Stimulated activated CD4-positive, alpha-beta T cell treated with anti-CD3 and anti-CD28 coated beads, Interleukin-12 subunit alpha, Interleukin-12 subunit beta, amount 100 ng/mL, for 24 hours (primary cell): ENCODE data around the gene TRIP12.
"Not testable (repeated sequence)": the region's sequence is repeated elsewhere in the genome, so short reads cannot be mapped to it uniquely, and the experiment has no call there.

Experiments
- DNase-seq, 2 experiments: peaks; one replicate each; pipeline ENCODE4 v3.0.0-alpha.2; 2020; ENCODE audit warnings: low read depth in 2 of 2

TRIP12 gene

DNA sequence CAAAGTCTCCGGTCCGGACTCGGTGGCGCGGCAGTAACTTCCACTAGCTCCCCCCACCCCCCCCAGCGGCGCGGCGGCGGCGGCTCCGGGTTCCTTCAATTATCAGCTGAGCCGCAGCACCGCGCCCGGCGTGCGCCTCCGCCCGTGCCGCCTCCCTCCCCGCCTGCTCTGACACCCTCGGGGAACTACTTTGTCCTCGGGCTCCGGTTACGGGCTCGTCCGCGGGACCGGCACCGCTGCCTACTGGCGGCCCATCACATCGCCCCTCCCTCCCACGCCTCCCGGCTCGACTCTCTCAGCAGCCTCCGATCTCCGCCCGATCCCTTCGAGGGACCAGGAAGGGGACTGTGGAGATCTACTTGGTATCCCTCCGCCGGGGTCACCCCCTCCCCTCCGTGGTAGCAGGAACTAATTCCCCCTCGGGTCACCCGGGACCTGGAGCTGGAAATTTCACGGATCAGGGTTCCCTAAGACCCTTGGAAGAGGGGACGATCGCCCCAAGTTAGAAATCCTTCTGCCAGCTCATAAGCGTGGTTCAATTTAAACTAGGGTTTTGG is at the start of gene TRIP12:
TRIP12 (minus strand) TSS at position 118 of the 557 bp plus-strand sequence. CDS start 41,930 bp downstream, outside the sequence.
- DNase-seq: peak; percentile 77 to 79

DNA sequence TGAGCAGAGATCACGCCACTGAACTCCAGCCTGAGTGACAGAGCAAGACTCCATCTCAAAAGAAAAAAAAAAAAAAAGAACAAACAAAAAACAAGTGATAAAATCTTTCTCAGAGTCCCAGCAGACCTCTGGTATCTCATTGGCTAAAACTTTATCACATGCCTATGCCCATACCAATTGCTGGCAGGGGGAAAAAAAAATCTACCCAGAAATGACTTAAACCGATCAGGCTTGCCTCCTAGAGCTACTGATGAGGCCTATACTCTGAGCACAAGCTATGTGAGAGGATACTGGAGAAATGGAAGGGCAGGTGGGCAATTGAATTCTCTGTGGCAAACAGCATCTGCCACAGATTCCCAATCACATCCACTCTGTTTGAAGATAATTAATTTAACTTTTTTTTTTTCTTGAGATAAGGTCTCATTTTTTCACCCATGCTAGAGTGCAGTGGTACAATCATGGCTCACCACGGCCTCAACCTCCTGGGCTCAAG is 49.5 kb upstream of the TRIP12 start:
- DNase-seq: no peak

DNA sequence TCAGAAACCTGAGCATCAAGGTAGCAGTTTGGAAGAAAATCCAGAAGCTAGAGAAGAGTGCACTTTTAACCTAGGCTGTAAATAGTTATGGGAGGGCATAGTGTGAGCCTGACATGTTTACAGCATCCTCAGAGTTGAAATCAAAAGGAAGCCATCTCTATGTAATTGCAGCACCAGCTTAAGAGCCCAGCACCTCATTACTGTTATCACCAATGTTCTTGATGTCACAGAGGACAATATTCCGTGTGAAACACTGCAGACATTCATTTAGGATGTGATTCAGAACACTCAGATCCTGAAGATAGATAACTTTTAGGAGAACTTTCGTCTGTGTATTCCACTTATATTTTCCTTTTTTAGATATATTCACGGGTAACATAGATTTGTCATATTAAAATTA is 48.6 kb upstream of the TRIP12 start:
- DNase-seq: no peak

DNA sequence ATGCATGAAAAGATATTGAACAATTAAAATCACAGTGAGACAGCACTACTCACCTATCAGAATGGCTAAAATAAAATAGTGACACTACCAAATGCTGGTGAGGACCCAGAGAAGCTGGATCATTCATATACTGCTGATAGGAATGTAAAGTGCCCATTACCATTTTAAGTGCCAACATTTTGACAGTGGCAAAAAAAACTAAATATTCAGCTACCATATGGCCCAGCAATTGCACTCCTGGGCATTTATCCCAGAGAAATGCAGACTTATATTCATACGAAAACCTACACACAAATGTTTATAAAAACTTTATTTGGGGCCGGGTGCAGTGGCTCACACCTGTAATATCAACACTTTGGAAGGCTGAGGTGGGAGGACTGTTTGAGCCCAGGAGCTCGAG is 48.1 kb upstream of the TRIP12 start:
- DNase-seq: no peak

DNA sequence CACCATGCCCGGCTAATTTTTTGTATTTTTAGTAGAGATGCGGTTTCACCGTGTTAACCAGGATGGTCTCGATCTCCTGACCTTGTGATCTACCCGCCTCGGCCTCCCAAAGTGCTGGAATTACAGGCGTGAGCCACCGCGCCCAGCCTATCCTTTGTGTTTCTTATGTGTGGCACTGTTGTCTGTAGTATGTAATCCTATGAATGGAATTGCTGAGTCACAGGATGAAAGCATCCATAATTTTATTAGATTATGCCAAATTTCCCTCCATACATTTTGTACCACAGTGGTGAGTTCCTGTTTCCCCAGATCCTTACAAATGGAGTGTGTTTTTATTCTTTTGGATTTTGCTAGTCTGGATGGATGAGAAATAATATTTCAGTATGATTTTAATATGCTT is 41.8 kb upstream of the TRIP12 start:
- not testable (repeated sequence) for DNase-seq

DNA sequence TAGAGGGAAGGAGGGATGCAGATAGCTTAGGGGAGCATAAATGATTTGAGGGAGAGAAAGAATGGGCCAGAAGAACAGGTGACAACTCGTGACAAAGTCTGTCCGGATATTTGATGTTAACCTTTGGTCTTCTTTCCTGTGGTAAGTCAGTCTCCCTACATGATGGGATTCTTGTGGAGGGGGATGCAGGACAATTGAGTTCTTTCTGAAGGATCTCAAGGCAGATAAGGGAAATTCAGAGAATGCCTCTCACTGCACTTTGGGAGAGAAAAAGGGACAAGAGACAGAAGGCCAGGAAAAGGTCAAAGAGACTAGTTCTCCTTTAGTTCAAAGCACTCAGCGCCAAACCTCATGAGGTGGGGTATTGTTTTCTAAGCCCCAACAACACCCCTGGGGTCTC is 34.7 kb upstream of the TRIP12 start:
- no peak for DNase-seq

DNA sequence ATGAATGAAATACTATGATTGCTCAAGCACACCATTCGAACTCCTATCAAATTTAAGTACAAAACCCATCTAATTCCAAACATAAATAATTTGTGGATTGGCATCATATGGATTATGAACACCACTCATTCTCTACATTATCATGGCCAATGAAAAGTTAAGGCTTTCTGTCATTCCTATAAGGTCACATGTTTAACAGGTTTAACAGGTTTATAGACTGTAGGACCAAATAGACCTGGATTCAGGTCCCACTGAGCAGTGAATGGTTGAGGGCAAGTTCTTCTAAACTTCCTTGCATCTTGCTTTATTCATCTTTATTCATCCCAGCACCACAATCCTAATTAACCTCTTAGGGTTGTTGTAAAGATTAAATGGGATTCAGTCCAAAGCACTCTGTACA is 33.9 kb upstream of the TRIP12 start:
- DNase-seq: no peak

DNA sequence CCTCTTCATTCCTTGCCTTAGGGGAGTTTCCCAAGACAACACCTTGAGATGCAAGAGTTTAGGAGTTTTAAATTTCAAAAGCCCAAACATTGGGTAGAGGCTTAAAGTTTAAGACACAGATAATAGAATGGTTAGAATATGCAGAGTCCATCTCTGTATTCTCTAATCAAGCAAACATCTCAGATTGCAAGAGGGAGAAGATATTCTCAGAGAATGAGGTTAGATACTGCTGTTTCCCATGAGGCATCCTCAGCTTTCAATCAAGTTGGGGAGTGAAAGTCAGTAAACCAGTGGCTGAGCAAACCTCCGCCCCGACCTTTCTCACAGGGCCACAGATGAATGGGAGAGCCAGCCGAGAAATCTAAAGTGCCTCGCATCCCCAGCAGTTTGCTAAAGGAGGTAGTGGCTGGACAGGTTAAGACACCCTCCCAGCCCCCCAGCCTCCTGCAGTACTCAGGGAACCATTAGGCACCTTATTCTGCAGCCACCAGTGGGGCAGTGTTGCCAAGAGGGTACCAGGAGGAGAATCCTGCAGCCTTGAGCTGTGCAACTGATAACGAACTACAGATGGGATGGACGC is 30.5 kb upstream of the TRIP12 start:
- DNase-seq: no peak

DNA sequence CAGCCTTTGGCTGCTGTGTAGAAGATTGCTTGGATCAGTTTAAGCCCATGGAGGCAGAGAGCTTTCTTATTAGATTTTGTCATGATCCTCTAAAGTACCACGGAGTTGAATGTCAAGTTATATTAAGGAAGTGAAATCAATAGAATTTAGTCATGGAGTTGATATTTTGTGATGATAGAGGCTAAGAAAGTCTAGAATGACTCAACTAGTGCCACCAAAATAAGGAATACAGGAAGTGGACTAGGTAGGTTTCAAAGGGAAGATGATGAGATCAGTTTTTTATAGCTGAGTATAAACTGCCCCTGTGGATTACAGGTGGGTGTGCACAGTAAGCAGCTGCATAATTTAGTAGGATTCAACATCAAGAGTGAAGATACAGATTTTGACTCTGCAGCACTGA is 25.7 kb upstream of the TRIP12 start:
- no peak for DNase-seq

DNA sequence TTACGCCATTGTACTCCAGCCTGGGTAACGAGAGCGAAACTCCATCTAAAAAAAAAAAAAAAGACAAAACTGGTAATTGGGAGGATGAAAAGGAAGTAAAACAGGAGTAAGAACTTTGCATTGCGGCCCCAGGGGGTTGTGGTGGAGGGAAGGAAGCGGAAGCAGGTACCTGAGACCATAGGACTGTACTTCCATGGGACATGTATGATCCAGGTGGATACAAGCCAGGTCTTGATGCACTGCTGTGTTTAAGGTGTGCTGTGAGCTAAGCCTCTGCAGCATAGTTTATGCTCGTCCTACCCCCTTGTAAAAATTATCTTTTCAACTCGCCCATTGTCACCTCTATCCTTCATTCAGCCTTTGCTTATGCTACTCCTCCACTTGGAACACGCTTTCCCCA is 24.2 kb upstream of the TRIP12 start:
- no peak for DNase-seq

DNA sequence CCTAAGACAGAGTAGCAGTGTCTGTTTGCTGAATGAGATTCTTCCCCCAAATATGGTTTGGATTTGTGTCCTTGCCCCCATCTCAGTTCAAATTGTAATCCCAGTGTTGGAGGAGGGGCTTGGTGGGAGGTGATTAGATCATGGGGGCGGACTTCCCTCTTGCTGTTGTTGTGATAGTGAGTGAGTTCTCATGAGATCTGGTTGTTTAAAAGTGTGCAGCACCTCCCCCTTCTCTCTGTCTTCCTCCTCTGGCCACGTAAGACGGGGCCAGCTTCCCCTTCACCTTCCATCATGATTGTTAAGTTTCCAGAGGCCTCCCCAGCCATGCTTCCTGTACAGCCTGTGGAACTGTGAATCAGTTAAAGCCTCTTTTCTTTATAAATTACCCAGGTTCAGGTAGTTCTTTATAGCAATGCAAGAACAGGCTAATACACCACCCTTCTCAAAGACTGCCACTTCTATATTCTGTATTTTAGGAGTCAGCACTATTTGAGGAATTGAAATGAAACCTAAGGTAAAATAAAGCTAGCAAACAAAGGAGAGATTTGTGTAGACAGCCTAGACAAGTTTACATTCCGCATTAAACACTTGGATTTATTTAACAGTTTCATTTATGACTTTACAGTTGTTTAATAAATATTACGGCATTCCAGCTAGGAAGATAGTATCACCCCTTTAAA is 22.1 kb upstream of the TRIP12 start:
- no peak for DNase-seq

DNA sequence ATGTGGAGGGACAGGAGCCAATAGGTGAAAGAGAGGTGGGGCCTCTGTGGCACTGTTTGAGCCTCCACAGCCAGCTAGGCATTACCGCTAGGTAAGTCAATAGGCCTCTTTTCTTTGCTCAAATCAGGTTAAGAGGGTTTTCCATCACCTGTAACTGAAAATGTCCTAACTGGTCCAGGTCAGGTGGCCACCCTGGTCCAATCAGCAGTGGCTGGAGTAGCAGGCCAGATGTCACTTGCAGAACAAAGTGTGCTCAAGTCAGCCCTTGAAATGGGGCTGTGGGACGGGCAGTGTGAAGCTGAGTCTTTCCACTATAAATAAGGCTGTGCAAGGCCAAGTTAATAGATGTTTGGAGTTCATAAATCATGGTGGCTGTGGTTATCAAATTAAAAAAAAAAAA is 21.4 kb upstream of the TRIP12 start:
- no peak for DNase-seq

DNA sequence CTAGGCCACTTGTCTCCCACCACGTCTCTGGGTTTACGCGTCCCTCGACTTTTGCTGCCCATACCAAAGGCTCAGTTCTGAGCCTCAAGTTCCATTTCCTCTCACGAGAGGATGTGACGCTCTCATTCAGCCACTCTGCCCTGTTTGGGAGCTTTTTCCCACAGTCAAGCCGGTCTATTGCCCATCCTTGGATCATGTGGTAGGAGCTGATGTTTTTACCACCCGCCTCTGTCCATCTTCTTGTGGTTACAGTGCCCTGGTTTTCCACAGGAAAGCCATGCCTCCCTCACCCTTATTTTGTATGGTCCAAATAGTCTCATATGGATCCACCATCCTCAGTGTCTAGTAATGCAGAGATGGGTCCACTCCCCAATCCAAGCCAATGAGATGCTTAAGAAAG is 20.9 kb upstream of the TRIP12 start:
- no peak for DNase-seq

DNA sequence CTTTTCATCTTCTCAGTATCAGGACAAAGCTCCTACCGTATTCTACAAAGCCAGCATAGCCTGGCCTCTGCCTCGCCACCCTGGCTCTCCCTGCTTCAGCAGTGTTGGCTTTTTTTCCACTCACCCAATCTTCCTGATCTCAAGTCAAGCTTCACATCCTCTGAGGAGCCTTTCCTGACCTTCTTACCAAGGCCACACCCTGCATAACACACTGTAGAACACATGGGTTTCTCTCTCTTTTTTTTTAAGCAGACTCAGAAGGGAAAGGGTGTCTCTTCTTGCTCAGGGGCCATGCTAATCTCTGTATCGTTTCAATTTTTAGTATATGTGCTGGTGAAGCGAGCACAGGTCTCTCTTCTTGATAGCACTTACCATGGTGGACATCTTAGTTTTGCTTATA is 15.7 kb upstream of the TRIP12 start:
- no peak for DNase-seq

DNA sequence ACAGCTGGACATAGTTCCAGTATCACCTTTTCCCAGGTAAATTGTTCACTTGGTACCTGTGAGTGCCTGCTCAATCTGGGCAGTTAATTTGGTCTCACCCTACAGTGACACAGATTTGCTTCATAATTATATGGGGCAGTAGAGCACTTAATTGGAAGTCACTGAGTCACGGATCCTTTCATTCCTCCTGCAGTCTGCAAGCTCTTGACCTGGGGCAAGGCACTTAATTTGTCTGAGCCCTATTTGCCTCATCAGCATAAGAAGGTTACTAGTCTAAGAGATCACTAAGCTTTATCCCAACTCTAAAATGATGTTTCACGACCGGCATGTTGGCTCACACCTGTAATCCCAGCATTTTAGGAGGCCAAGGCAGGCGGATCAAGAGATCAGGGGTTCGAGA is 9.4 kb upstream of the TRIP12 start:
- DNase-seq: no peak

DNA sequence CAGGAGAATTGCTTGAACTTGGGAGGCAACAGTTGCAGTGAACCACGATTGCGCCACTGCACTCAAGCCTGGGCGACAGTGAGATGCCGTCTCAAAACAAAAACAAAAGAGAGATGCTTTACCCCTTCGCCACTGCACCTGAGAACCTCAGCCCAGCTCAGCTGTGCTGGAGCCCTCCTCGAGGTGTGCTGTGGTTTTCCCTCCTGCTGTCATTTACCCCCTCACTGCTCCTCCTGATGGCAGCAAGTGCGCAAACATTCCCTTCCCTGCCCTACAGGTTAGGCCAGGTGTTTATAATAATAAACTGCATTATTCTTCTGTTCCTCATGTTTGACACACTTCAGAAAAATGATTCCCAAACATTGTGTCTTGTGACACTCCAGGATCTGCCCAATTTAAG is 8.8 kb upstream of the TRIP12 start:
- DNase-seq: no peak

DNA sequence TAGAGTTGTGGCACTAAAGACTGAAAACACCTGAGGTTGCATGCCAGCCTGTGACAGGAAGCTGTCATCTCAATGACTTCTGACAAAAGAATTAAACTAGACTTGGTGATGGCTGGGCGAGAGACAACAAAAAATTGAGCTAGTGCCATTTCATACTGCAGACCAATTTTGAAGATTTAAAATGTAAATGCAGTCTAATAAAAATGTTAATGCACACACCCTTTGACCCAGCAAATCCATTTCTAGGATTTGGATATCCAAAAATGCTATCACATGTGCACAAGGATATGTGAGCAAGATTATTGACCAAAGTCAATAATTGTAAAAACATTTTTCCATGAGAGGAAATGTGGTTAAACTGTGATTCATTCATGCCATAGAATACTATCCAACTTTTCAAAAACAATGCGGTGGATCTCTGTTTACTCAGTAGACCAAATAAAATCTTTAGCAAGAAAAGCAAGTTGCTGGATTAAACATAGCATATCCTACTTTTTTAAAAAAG is 6.1 kb upstream of the TRIP12 start:
- DNase-seq: no peak

DNA sequence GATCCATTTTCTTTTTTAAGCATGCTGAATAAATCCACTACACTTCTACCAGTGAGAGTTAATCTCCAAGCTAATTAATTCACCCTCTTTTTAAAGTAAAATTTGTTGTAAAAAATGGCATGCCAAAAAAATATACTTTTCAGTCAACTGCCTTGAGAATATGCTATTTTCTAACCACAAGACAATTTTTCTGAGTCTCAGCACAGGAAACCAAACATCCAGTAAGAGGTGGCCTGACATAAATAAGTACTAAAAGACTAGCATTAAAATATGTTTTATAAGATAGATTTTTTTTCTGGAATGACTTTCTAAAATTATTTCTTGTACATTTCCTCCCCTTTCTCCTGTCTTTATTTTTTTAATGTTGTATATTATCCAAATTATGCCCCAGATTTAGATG is 3.4 kb upstream of the TRIP12 start:
- no peak for DNase-seq

DNA sequence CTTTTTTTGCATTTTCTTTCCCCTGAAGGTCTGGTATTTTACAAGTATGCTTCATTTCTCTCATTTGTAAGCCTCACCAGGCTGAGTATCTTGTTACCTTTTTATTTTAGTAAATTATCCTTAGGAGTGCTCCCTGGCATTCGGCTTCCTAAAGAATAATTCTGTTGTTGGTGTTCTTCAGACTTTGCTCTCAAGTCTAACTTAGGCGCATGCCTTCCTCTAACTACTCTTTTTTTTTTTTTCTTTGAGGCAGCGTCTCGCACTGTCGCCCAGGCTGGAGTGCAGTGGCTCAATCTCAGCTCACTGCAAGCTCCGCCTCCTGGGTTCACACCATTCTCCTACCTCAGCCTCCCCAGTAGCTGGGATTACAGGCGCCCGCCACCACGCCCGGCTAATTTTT is 2.7 kb upstream of the TRIP12 start:
- not testable (repeated sequence) for DNase-seq

DNA sequence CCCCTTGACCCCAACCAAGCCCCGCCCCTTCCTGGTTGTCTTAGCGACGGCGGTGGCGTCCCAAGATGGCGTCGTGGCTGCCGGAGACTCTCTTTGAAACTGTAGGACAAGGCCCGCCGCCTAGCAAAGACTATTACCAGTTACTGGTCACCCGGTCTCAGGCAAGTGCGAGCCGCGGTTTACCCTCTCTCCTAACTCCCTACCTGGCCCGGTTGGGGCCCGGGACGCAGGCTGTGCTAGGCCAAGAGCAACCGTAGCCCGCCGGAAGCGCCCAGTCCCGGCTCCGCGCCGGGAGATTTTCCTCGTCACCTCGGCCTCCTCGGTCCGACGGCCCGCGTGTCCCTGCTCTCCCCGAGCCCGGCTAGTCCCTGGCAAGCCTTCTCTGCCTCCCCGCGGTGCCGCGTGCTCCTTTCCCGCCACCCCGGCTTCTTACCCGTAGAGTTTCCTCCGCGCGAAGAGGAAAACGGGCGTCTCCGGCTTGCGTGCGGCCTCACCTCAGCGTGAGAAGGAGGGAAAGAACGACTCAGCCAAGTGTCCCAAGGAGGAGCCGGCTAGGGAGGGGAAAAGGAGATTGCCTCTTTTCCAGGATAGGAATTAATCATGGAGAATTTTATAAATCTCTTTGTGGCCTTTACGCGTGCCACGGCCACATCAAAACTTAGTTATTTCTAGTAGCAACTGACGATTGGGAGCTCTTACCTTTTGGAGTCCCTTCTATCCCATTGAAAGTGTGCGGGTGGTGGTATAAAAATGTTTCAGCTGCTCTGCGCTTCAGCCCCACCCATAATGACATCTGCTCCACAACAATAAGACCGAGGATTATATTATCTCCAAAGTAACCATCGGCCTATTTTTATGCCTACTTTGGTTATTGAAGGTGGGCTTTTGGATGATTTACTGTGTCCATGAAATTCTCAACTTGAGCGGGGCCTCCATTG is 909 bp upstream of the TRIP12 start, which contains the start of gene FBXO36:
FBXO36 (plus strand) TSS at position 55 of the 938 bp plus-strand sequence; CDS start at position 66, 11 bp downstream.
- peak; percentile 77 to 88 for DNase-seq

DNA sequence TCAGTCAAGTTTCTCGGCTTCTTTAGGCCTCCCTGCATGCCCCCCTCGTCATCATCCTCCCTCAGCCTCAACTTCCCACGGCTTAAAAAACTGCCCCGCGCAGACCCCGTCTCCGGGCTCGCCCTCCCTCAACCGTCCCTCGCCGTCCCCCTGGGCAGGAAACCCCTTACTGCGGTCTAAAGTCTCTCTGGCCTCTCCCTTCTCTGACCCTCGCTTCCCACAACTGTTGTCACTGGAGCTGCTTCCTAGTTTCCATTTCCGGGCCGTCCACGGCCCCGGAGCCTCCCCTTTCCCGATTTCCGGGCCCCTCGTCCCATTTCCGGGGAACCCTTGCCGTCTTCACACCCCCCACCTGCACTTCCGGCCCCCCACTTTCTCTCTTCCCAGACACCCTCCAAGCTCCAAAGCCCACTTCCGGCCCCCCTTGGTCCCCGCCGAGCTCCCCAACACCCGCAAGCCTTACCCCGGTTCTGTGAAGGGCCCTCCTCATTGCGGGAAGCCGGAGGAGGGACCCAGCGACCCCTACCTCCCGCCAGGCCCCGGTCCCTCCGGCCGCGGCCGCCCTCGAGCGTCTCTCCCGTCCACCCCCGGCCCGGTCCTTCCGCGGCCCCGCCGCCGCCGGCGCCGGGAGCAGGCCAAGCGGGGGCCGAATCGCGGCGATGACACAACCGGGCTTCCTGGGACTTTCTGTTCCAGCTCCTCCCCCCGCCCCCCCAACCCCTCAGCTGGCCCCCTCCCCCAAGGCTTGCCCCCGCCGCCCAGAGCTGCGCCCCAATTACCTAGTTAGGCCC is 513 bp downstream of the TRIP12 start:
- DNase-seq: peak; percentile 48 to 52
